A549 (cell line): ENCODE data around the gene STRN3. TPM values are rescaled to one million over a fixed set of nuclear protein-coding genes. Genes with fewer than 3 reads are reported as not detected.

ENCODE experiments used
- ATAC-seq, 2 experiments: fragments of 200-7000 bp in 1 of 2; fragments of >200 bp in 1 of 2; cut with Nextera tagmentation in 1 of 2; cut with Tn5 transposase in 1 of 2; 3 replicates each; pipeline versions ENCODE4 v1.8.0 to v1.9.1; 2018 to 2020; ENCODE audit warnings: mild to moderate bottlenecking in 1 of 2, moderate library complexity in 1 of 2
- CTCF ChIA-PET: fragments of 300-600 bp; sonication (Branson Sonifier 250); formaldehyde crosslinking; extraction: SDS; loops from one replicate; lab custom pipeline; 2021; ENCODE audit warnings: antibody characterized with exemption, inconsistent platforms; lab: Yijun Ruan, JAX
- POLR2A ChIA-PET: fragments of 350-600 bp; formaldehyde crosslinking; extraction: SDS; loops from one replicate; lab custom pipeline; 2021; ENCODE audit warnings: antibody characterized with exemption, inconsistent platforms; lab: Yijun Ruan, JAX
- DNase-seq, 2 experiments: peaks; one replicate each; pipeline versions ENCODE4 v3.0.0 to v3.0.0-alpha.2; 2011 to 2016; ENCODE audit warnings: low read depth in 1 of 2, low spot score in 1 of 2
- FAIRE-seq: peaks from 2 replicates; lab custom pipeline; 2011; peaks lifted over from hg19 to GRCh38; lab: Jason Lieb, UNC
- H3K27ac ChIP-seq, 2 experiments: fragments of >200 bp; sonication (Bioruptor Twin); formaldehyde crosslinking; 3 replicates each; pipeline ENCODE4 v1.5.1; 2016 to 2017
- H3K4me1 ChIP-seq: fragments of >200 bp; sonication (Bioruptor Twin); formaldehyde crosslinking; 3 replicates; pipeline ENCODE4 v1.6.1; 2016
- H3K4me2 ChIP-seq: fragments of >200 bp; sonication (Bioruptor Twin); formaldehyde crosslinking; 3 replicates; pipeline ENCODE4 v1.6.1; 2016
- H3K4me3 ChIP-seq: fragments of >200 bp; sonication (Bioruptor Twin); formaldehyde crosslinking; 3 replicates; pipeline ENCODE4 v1.5.1; 2016
- H3K9me3 ChIP-seq: fragments of >200 bp; sonication (Bioruptor Twin); formaldehyde crosslinking; 3 replicates; pipeline ENCODE4 v1.6.1; 2016
- ATOH8 ChIP-seq: fragments of 250-450 bp; sonication (Bioruptor Pico); IDR thresholded peaks from 2 replicates; pipeline ENCODE4 v1.5.0; 2020; ENCODE audit warnings: low read depth, mild to moderate bottlenecking, moderate library complexity
- BCL3 ChIP-seq: fragments of >200 bp; sonication (Bioruptor Twin); formaldehyde crosslinking; IDR thresholded peaks from 3 replicates; pipeline ENCODE4 v1.6.1; 2016
- BHLHE40 ChIP-seq: IDR thresholded peaks from 2 replicates; pipeline ENCODE4 v1.6.1; 2012; ENCODE audit warnings: low read depth, low read length, inconsistent platforms
- CBX2 ChIP-seq: fragments of 200-600 bp; sonication (generic); IDR thresholded peaks from 2 replicates; pipeline ENCODE4 v1.6.1; 2016; ENCODE audit warnings: low read depth, mild to moderate bottlenecking, borderline replicate concordance
- CHD4 ChIP-seq: fragments of 200-600 bp; sonication (generic); IDR thresholded peaks from 2 replicates; pipeline ENCODE4 v1.6.1; 2016; ENCODE audit warnings: antibody characterized with exemption, mild to moderate bottlenecking, borderline replicate concordance
- EHF ChIP-seq: fragments of 250-450 bp; sonication (Bioruptor Pico); IDR thresholded peaks from 2 replicates; pipeline ENCODE4 v1.5.0; 2020; ENCODE audit warnings: mild to moderate bottlenecking
- EHMT2 ChIP-seq: fragments of 200-600 bp; sonication (generic); IDR thresholded peaks from 2 replicates; pipeline ENCODE4 v1.6.1; 2016; ENCODE audit warnings: antibody characterized with exemption, low read depth, mild to moderate bottlenecking, moderate library complexity
- EP300 ChIP-seq, 2 experiments: fragments of >200 bp; sonication (Bioruptor Twin); formaldehyde crosslinking; IDR thresholded peaks; 2 replicates in 1 of 2; 3 replicates in 1 of 2; pipeline ENCODE4 v1.6.1; 2016 to 2017
- ESRRA ChIP-seq: fragments of 150-350 bp; IDR thresholded peaks from 2 replicates; pipeline ENCODE4 v1.6.1; 2014; ENCODE audit warnings: mild to moderate bottlenecking, low read length, borderline replicate concordance
- FOSL2 ChIP-seq, 2 experiments: fragments of 450-650 bp in 1 of 2; fragments of >200 bp in 1 of 2; sonication (Bioruptor Twin) in 1 of 2; formaldehyde crosslinking; IDR thresholded peaks; 2 replicates each; pipeline versions ENCODE4 v1.5.0 to v1.6.1; 2016 to 2020; ENCODE audit warnings: mild to moderate bottlenecking in 1 of 2, moderate library complexity in 1 of 2
- FOXS1 ChIP-seq: fragments of 250-450 bp; sonication (Bioruptor Pico); IDR thresholded peaks from 2 replicates; pipeline ENCODE4 v1.5.0; 2020; ENCODE audit warnings: mild to moderate bottlenecking, moderate library complexity
- HES2 ChIP-seq: fragments of >200 bp; sonication (Bioruptor Twin); formaldehyde crosslinking; IDR thresholded peaks from 2 replicates; pipeline ENCODE4 v1.6.1; 2016
- HOXA7 ChIP-seq: fragments of 250-450 bp; sonication (Bioruptor Pico); IDR thresholded peaks from 2 replicates; pipeline ENCODE4 v1.5.0; 2020; ENCODE audit warnings: mild to moderate bottlenecking, moderate library complexity
- HOXB13 ChIP-seq: fragments of 250-450 bp; sonication (Bioruptor Pico); IDR thresholded peaks from 2 replicates; pipeline ENCODE4 v1.5.0; 2020; ENCODE audit warnings: low read depth, mild to moderate bottlenecking, moderate library complexity
- HOXB5 ChIP-seq: fragments of 250-450 bp; sonication (Bioruptor Pico); IDR thresholded peaks from 2 replicates; pipeline ENCODE4 v1.5.0; 2020; ENCODE audit warnings: mild to moderate bottlenecking, moderate library complexity
- JUNB ChIP-seq: fragments of >200 bp; sonication (Bioruptor Twin); formaldehyde crosslinking; IDR thresholded peaks from 2 replicates; pipeline ENCODE4 v1.6.1; 2016
- NR3C1 ChIP-seq: fragments of >200 bp; sonication (Bioruptor Twin); formaldehyde crosslinking; IDR thresholded peaks from 3 replicates; pipeline ENCODE4 v1.6.1; 2017
- POLR2A ChIP-seq: IDR thresholded peaks from 2 replicates; pipeline ENCODE4 v1.6.1; 2012; ENCODE audit warnings: mild to moderate bottlenecking, low read length
- RCOR1 ChIP-seq: fragments of 150-350 bp; IDR thresholded peaks from 2 replicates; pipeline ENCODE4 v1.6.1; 2014; ENCODE audit warnings: antibody characterized with exemption, low read length, low read depth
- REST ChIP-seq: fragments of 200-600 bp; sonication (generic); IDR thresholded peaks from 2 replicates; pipeline ENCODE4 v1.6.1; 2016; ENCODE audit warnings: antibody characterized with exemption, mild to moderate bottlenecking, moderate library complexity
- RNF2 ChIP-seq: fragments of 200-600 bp; sonication (generic); IDR thresholded peaks from 2 replicates; pipeline ENCODE4 v1.6.1; 2016; ENCODE audit warnings: low read depth, mild to moderate bottlenecking, antibody characterized with exemption, moderate library complexity, borderline replicate concordance
- TP53 ChIP-seq: fragments of 250-450 bp; sonication (Bioruptor Pico); IDR thresholded peaks from 2 replicates; pipeline ENCODE4 v1.5.0; 2021; ENCODE audit warnings: mild to moderate bottlenecking, moderate library complexity
- USF2 ChIP-seq: fragments of 450-650 bp; IDR thresholded peaks from 2 replicates; pipeline ENCODE4 v1.6.1; 2014; ENCODE audit warnings: antibody characterized with exemption
- WGBS: methylation state at CpG from one replicate; pipeline ENCODE4 v1.1.6; 2017; ENCODE audit errors: missing lambda C conversion rate; 5-methylcytosine and 5-hydroxymethylcytosine counted together
- polyA plus RNA-seq, 4 experiments: library from polyadenylated mRNA; depleted of rRNA in 3 of 4; stranded (reverse); fragments of >200 nt; fragmentation: RNase III in 1 of 4; extraction: RNeasy Plus Mini Kit Qiagen cat#74134 plus additional on column Dnase treatment in 1 of 4; gene quantifications; 2 replicates in 3 of 4; 3 replicates in 1 of 4; pipeline ENCODE4 v1.2.3, GENCODE V29; 2011 to 2017

STRN3 gene
- polyA plus RNA-seq, 2 of the 4 experiments (the other 2 are of a cell fraction), result 22.1 to 44.8 TPM

GRCh38 chr14:31047503-31047902, 21.3 kb upstream of the STRN3 start:
- Histone ChIP-seq H3K4me2 (no peak overlapping the region), H3K4me1 (peaks cover 19% of the 10 kb centered on the region)
- FAIRE-seq (no peak), ATAC-seq (no peak), DNase-seq (no peak)
- 90% methylated on average over 10 of the region's 10 CpGs for WGBS
- ChIA-PET POLR2A (interaction anchor here (1.6 kb wide), 1 partner anchor 21 kb away, joined by 7 read pairs; the partner anchor contains the start of gene STRN3), CTCF (no interaction called here)
- TF ChIP-seq BHLHE40 (no peak), RCOR1 (no peak)
- TF ChIP-seq, all 56 proteins: peak for 0
- peak overlapping the region in 1 of 2 experiments; percentile 33; a peak in 1 of 6 replicates for H3K27ac ChIP-seq
- H3K4me3 ChIP-seq, result no peak overlapping the region
- H3K9me3 ChIP-seq, result no peaks in the 10 kb centered on the region

- H3K9me3 ChIP-seq, result no peaks in the 10 kb centered on the region
- ATAC-seq (no peak), DNase-seq (no peak), FAIRE-seq (no peak)
- no peak overlapping the region for H3K27ac ChIP-seq
- 91% methylated on average over 8 of the region's 8 CpGs for WGBS
- ChIA-PET CTCF (no interaction called here), POLR2A (interaction anchor here (1.6 kb wide), 1 partner anchor 19 kb away, joined by 7 read pairs; the partner anchor contains the start of gene STRN3)
- peaks cover 22% of the 10 kb centered on the region for H3K4me1 ChIP-seq
- H3K4me3 ChIP-seq, result no peak overlapping the region
- no peak overlapping the region for H3K4me2 ChIP-seq
- no peak for TF ChIP-seq HES2
- TF ChIP-seq RNF2, result no peak
- no peak for TF ChIP-seq EHMT2
- no peak for TF ChIP-seq FOXS1 (CRISPR knock-in tag)
- no peak for TF ChIP-seq ATOH8 (CRISPR knock-in tag)
- no peak for TF ChIP-seq ESRRA
- TF ChIP-seq HOXB13 (CRISPR knock-in tag), result no peak
- no peak for TF ChIP-seq CBX2
- TF ChIP-seq FOSL2 (IDR thresholded peaks at IDR 0.05), result no peak
- TF ChIP-seq FOSL2 (CRISPR knock-in tag; IDR thresholded peaks at IDR 0.05), result no peak
- no peak for TF ChIP-seq POLR2A
- TF ChIP-seq JUNB, result no peak
- no peak for TF ChIP-seq HOXB5
- no peak for TF ChIP-seq TP53
- TF ChIP-seq BCL3, result no peak
- no peak for TF ChIP-seq CHD4
- no peak for TF ChIP-seq EP300 (IDR thresholded peaks at IDR 0.05)
- TF ChIP-seq NR3C1, result no peak
These were observed 19.4 kb upstream of the STRN3 start for GRCh38 chr14:31045501-31046080.

- no peak overlapping the region for H3K4me3 ChIP-seq
These were observed 17.2 kb upstream of the STRN3 start for GRCh38 chr14:31043379-31043778.

More at GRCh38 chr14:31043379-31043778, 17.2 kb upstream of the STRN3 start:
- 59% methylated on average over 3 of the region's 3 CpGs for WGBS
- no peak for ATAC-seq
- DNase-seq, result no peak
- Histone ChIP-seq H3K27ac (no peak overlapping the region), H3K4me2 (peak overlapping the region; percentile 10; the same call in 1 of the 3 replicates), H3K4me1 (peaks cover 21% of the 10 kb centered on the region), H3K9me3 (no peaks in the 10 kb centered on the region)
- TF ChIP-seq HOXA7 (no peak), REST (no peak), RNF2 (no peak), EHF (CRISPR knock-in tag) (no peak), USF2 (no peak)
- no peak for FAIRE-seq
- CTCF ChIA-PET, result interaction anchor here (0.6 kb wide), 2 partner anchors 13 to 24 kb away, joined by 3 to 6 read pairs; no protein-coding TSS in a partner anchor
- POLR2A ChIA-PET, result no interaction called here
